ENCODE data around the gene ZNF768. TPM values are rescaled to one million over a fixed set of nuclear protein-coding genes. Genes with fewer than 3 reads are reported as not detected.

The ZNF768 gene
- total RNA-seq, 3 donors from 2014 or later, result 53.9 to 70.1 (median 65.9) TPM

GRCh38 chr16:30511509-30511908, 14.9 kb downstream of the ZNF768 start:
- ATAC-seq (no peak), DNase-seq (no peak)
- intact Hi-C loops (cut with DNase I, micrococcal nuclease), result no loop called here
- Histone ChIP-seq H3K4me1 (ENCODE audit: low read depth) (no peaks in the 10 kb centered on the region), H3K9me3 (no peaks in the 10 kb centered on the region), H3K36me3 (ENCODE audit: low read depth) (no peaks in the 10 kb centered on the region), H3K4me3 (no peak overlapping the region)
- no peak for TF ChIP-seq CTCF (IDR thresholded peaks at IDR 0.05)

- Histone ChIP-seq H3K4me3 (no peak overlapping the region), H3K36me3 (ENCODE audit: low read depth) (no peaks in the 10 kb centered on the region), H3K9me3 (no peaks in the 10 kb centered on the region), H3K4me1 (ENCODE audit: low read depth) (no peaks in the 10 kb centered on the region)
- intact Hi-C loops (cut with DNase I, micrococcal nuclease), result no loop called here
- TF ChIP-seq CTCF (IDR thresholded peaks at IDR 0.05), result no peak
- ATAC-seq (peak; percentile 69), DNase-seq (no peak)
Observed at GRCh38 chr16:30510376-30510938, 15.9 kb downstream of the ZNF768 start.

GRCh38 chr16:30509081-30509765, 17.1 kb downstream of the ZNF768 start:
- H3K9me3 ChIP-seq, result no peaks in the 10 kb centered on the region
- peak; percentile 73 for ATAC-seq
- H3K4me1 ChIP-seq (ENCODE audit: low read depth), result no peaks in the 10 kb centered on the region
- H3K4me3 ChIP-seq, result no peak overlapping the region
- no peaks in the 10 kb centered on the region for H3K36me3 ChIP-seq (ENCODE audit: low read depth)
- no peak for DNase-seq
- intact Hi-C loops (cut with DNase I, micrococcal nuclease), result no loop called here
- no peak for TF ChIP-seq CTCF (IDR thresholded peaks at IDR 0.05)

- DNase-seq (no peak), ATAC-seq (no peak)
- H3K9me3 ChIP-seq, result no peaks in the 10 kb centered on the region
- TF ChIP-seq CTCF (IDR thresholded peaks at IDR 0.05), result no peak
- no peak overlapping the region for H3K4me3 ChIP-seq
- no peaks in the 10 kb centered on the region for H3K4me1 ChIP-seq (ENCODE audit: low read depth)
- intact Hi-C loops (cut with DNase I, micrococcal nuclease), result no loop called here
- H3K36me3 ChIP-seq (ENCODE audit: low read depth), result no peaks in the 10 kb centered on the region
Observed at GRCh38 chr16:30503403-30504296, 22.7 kb downstream of the ZNF768 start.

GRCh38 chr16:30499284-30499683, 27.1 kb downstream of the ZNF768 start:
- intact Hi-C loops (cut with DNase I, micrococcal nuclease), result no loop called here
- DNase-seq, result no peak
- Histone ChIP-seq H3K9me3 (no peaks in the 10 kb centered on the region), H3K4me1 (ENCODE audit: low read depth) (no peaks in the 10 kb centered on the region), H3K4me3 (no peak overlapping the region), H3K36me3 (ENCODE audit: low read depth) (no peaks in the 10 kb centered on the region)
- ATAC-seq, result no peak
- TF ChIP-seq CTCF (IDR thresholded peaks at IDR 0.05), result no peak
